Motor neuron (in vitro differentiated cells): ENCODE data around the gene SYCP1. TPM values are rescaled to one million over a fixed set of nuclear protein-coding genes. Genes with fewer than 3 reads are reported as not detected.
A peak's percentile ranks its signal among the peaks of the same experiment; 100 is the strongest.
"Not testable (repeated sequence)": the region's sequence is repeated elsewhere in the genome, so short reads cannot be mapped to it uniquely, and the experiment has no call there.

Source experiments
- ATAC-seq, 8 experiments: fragments of 200-7000 bp; cut with Tn5 transposase; replicated peaks in 6 of 8; 2 replicates each; pipeline ENCODE4 v1.8.0; 2021; ENCODE audit warnings: mild to moderate bottlenecking in 8 of 8, moderate library complexity in 8 of 8
- H3K27ac ChIP-seq, 2 donors: fragments of 250-450 bp; sonication (Bioruptor Pico); 2 replicates each; pipeline ENCODE4 v1.9.0; 2021; ENCODE audit warnings: antibody characterized with exemption in 2 of 2, mild to moderate bottlenecking in 2 of 2, moderate library complexity in 1 of 2
- H3K4me1 ChIP-seq, 2 donors: fragments of 250-450 bp; sonication (Bioruptor Pico); replicated peaks in 1 of 2; 2 replicates each; pipeline ENCODE4 v1.6.1; 2021; ENCODE audit warnings: antibody characterized with exemption in 2 of 2, mild to moderate bottlenecking in 2 of 2, moderate library complexity in 1 of 2
- H3K4me3 ChIP-seq, 5 donors: fragments of 250-450 bp; sonication (Bioruptor Pico); 2 replicates each; pipeline ENCODE4 v1.9.0; 2021; ENCODE audit warnings: antibody characterized with exemption in 5 of 5, mild to moderate bottlenecking in 5 of 5, moderate library complexity in 4 of 5
- WGBS, 10 experiments: fragments of 450-650 bp; shearing (Covaris generic); methylation state at CpG; one replicate each; pipeline ENCODE4 v1.0.0; 2022; 5-methylcytosine and 5-hydroxymethylcytosine counted together
- in situ Hi-C, 9 experiments: fragments of 400-800 bp; cut with MboI; loops; one replicate each; pipeline ENCODE4 v1.15.0; 2021; ENCODE audit warnings: low sequenced_read_pairs in 9 of 9, low pct_unique_long_range_greater_than_20kb in 2 of 9; ENCODE audit not compliant: unreplicated experiment in 9 of 9
- total RNA-seq, 8 experiments: library from RNA; unstranded; fragments of 300-600 nt; gene quantifications; 2 replicates each; pipeline versions ENCODE4 v1.2.3 to v1.2.4, GENCODE V29; 2022

Gene SYCP1
- total RNA-seq, 8 experiments from 2014 or later, result 0.15 to 0.99 TPM; not detected in 6

- H3K4me3 ChIP-seq, result no peak overlapping the region
- no peak for ATAC-seq
- in situ Hi-C loops, result no loop called here
- 30 to 100% (median 90%) methylated on average over 1 to 4 of the region's 11 CpGs; no CpG with 5 or more reads in 3 of the 10 experiments for WGBS, 10 experiments
- no peak overlapping the region for H3K27ac ChIP-seq
- H3K4me1 ChIP-seq, result no peaks in the 10 kb centered on the region
Measured at GRCh38 chr1:114892194-114892918, 37.7 kb downstream of the SYCP1 start.

- H3K27ac ChIP-seq, result no peak overlapping the region
- peak in 1 of 8 experiments; percentile 82 for ATAC-seq
- no peak overlapping the region for H3K4me3 ChIP-seq
- WGBS, 10 experiments, result 0 to 77% (median 40%) methylated on average over 1 to 3 of the region's 3 CpGs; no CpG with 5 or more reads in 4 of the 10 experiments
- in situ Hi-C loops, result no loop called here
- no peaks in the 10 kb centered on the region for H3K4me1 ChIP-seq
Measured at GRCh38 chr1:114896795-114897194, 42.1 kb downstream of the SYCP1 start.

- in situ Hi-C loops, result no loop called here
- no peak overlapping the region for H3K27ac ChIP-seq
- 0 to 50% (median 28%) methylated on average over 2 to 3 of the region's 9 CpGs; no CpG with 5 or more reads in 6 of the 10 experiments for WGBS, 10 experiments
- peak in 5 of 8 experiments; percentile 11 to 80 (median 29) for ATAC-seq
- peaks cover 0 to 4% of the 10 kb centered on the region in 2 donors for H3K4me1 ChIP-seq
- H3K4me3 ChIP-seq, result no peak overlapping the region
Measured at GRCh38 chr1:114901814-114902213, 47.2 kb downstream of the SYCP1 start.

- in situ Hi-C loops, result no loop called here
- no peak overlapping the region for H3K27ac ChIP-seq
- ATAC-seq, result peak in 2 of 8 experiments; percentile 19 to 36
- H3K4me1 ChIP-seq, result peaks cover 0 to 4% of the 10 kb centered on the region in 2 donors
- WGBS, 10 experiments, result 0 to 93% (median 39%) methylated on average over 2 to 7 of the region's 7 CpGs; no CpG with 5 or more reads in 4 of the 10 experiments
- no peak overlapping the region for H3K4me3 ChIP-seq
Measured at GRCh38 chr1:114902343-114902742, 47.7 kb downstream of the SYCP1 start.

GRCh38 chr1:114903480-114903879 lies 48.8 kb downstream of the SYCP1 start:
- peak in 3 of 8 experiments; percentile 71 to 80 (median 77) for ATAC-seq
- in situ Hi-C loops, result no loop called here
- Histone ChIP-seq H3K27ac (no peak overlapping the region), H3K4me1 (peaks cover 0 to 4% of the 10 kb centered on the region in 2 donors), H3K4me3 (no peak overlapping the region)
- 14 to 88% (median 58%) methylated on average over 1 of the region's 1 CpG; no CpG with 5 or more reads in 4 of the 10 experiments for WGBS, 10 experiments

- H3K4me1 ChIP-seq, in situ Hi-C loops, ATAC-seq, H3K27ac ChIP-seq, H3K4me3 ChIP-seq: not testable (repeated sequence)
- WGBS, 10 experiments, result 0 to 96% (median 67%) methylated on average over 1 to 4 of the region's 4 CpGs; no CpG with 5 or more reads in 3 of the 10 experiments
Measured at GRCh38 chr1:114915720-114916119, 61.1 kb downstream of the SYCP1 start.

- Histone ChIP-seq H3K27ac (no peak overlapping the region), H3K4me3 (no peak overlapping the region), H3K4me1 (no peaks in the 10 kb centered on the region)
- in situ Hi-C loops, result no loop called here
- peak in 3 of 8 experiments; percentile 87 to 97 (median 90) for ATAC-seq
Measured at GRCh38 chr1:114926607-114927006, 71.9 kb downstream of the SYCP1 start.

- Histone ChIP-seq H3K4me3 (no peak overlapping the region), H3K4me1 (no peaks in the 10 kb centered on the region), H3K27ac (no peak overlapping the region)
- ATAC-seq, result no peak
- in situ Hi-C loops, result no loop called here
- 14 to 89% (median 63%) methylated on average over 1 of the region's 1 CpG; no CpG with 5 or more reads in 1 of the 10 experiments for WGBS, 10 experiments
Measured at GRCh38 chr1:114927401-114927800, 72.7 kb downstream of the SYCP1 start.

GRCh38 chr1:114956570-114956969 lies 101.9 kb downstream of the SYCP1 start:
- H3K4me1 ChIP-seq, result no peaks in the 10 kb centered on the region
- H3K4me3 ChIP-seq, result no peak overlapping the region
- in situ Hi-C loops, result no loop called here
- H3K27ac ChIP-seq, result no peak overlapping the region
- WGBS, 10 experiments, result 0 to 100% (median 100%) methylated on average over 1 of the region's 1 CpG; no CpG with 5 or more reads in 5 of the 10 experiments
- ATAC-seq, result peak in 4 of 8 experiments; percentile 39 to 100 (median 96)

GRCh38 chr1:114959423-114959822 lies 104.8 kb downstream of the SYCP1 start:
- Histone ChIP-seq H3K27ac (no peak overlapping the region), H3K4me1 (no peaks in the 10 kb centered on the region), H3K4me3 (no peak overlapping the region)
- no peak for ATAC-seq
- in situ Hi-C loops, result no loop called here

- H3K4me3 ChIP-seq, result no peak overlapping the region
- no peak overlapping the region for H3K27ac ChIP-seq
- peak in 2 of 8 experiments; percentile 34 to 37 for ATAC-seq
- in situ Hi-C loops, result loop anchor here in 7 of 9 experiments (25.0 kb wide), 3 partner anchors 110 to 610 kb away; partner anchors contain the start of gene TSPAN2 (in 1 of the 7)
- 36 to 100% (median 94%) methylated on average over 1 of the region's 1 CpG for WGBS, 10 experiments
- no peaks in the 10 kb centered on the region for H3K4me1 ChIP-seq
Measured at GRCh38 chr1:114976891-114977290, 122.2 kb downstream of the SYCP1 start.

- Histone ChIP-seq H3K4me3 (no peak overlapping the region), H3K4me1 (no peaks in the 10 kb centered on the region), H3K27ac (no peak overlapping the region)
- in situ Hi-C loops, result loop anchor here in 7 of 9 experiments (25.0 kb wide), 3 partner anchors 108 to 608 kb away; partner anchors contain the start of gene TSPAN2 (in 1 of the 7)
- 21 to 100% (median 42%) methylated on average over 1 to 4 of the region's 4 CpGs for WGBS, 10 experiments
- ATAC-seq, result peak in 3 of 8 experiments; percentile 21 to 45 (median 35)
Measured at GRCh38 chr1:114979278-114979891, 124.7 kb downstream of the SYCP1 start.

GRCh38 chr1:114982251-114982650 lies 127.6 kb downstream of the SYCP1 start:
- in situ Hi-C loops, result loop anchor here in 7 of 9 experiments (5.0 to 25.0 kb wide), 5 partner anchors 60 to 605 kb away; partner anchors contain the start of gene TSPAN2 (in 1 of the 7)
- 0 to 86% (median 20%) methylated on average over 1 of the region's 1 CpG; no CpG with 5 or more reads in 1 of the 10 experiments for WGBS, 10 experiments
- no peak overlapping the region for H3K4me3 ChIP-seq
- H3K4me1 ChIP-seq, result no peaks in the 10 kb centered on the region
- H3K27ac ChIP-seq, result no peak overlapping the region
- no peak for ATAC-seq
